NK-92 (cell line): ENCODE measurements around the gene SLC35A5.
"Not testable (repeated sequence)": the region's sequence is repeated elsewhere in the genome, so short reads cannot be mapped to it uniquely, and the experiment has no call there.

Source experiments
- DNase-seq: peaks from one replicate; lab custom pipeline; 2025; ENCODE audit not compliant: unreplicated experiment; lab: John Stamatoyannopoulos, UW

The SLC35A5 gene, protein sequence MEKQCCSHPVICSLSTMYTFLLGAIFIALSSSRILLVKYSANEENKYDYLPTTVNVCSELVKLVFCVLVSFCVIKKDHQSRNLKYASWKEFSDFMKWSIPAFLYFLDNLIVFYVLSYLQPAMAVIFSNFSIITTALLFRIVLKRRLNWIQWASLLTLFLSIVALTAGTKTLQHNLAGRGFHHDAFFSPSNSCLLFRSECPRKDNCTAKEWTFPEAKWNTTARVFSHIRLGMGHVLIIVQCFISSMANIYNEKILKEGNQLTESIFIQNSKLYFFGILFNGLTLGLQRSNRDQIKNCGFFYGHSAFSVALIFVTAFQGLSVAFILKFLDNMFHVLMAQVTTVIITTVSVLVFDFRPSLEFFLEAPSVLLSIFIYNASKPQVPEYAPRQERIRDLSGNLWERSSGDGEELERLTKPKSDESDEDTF

DNA sequence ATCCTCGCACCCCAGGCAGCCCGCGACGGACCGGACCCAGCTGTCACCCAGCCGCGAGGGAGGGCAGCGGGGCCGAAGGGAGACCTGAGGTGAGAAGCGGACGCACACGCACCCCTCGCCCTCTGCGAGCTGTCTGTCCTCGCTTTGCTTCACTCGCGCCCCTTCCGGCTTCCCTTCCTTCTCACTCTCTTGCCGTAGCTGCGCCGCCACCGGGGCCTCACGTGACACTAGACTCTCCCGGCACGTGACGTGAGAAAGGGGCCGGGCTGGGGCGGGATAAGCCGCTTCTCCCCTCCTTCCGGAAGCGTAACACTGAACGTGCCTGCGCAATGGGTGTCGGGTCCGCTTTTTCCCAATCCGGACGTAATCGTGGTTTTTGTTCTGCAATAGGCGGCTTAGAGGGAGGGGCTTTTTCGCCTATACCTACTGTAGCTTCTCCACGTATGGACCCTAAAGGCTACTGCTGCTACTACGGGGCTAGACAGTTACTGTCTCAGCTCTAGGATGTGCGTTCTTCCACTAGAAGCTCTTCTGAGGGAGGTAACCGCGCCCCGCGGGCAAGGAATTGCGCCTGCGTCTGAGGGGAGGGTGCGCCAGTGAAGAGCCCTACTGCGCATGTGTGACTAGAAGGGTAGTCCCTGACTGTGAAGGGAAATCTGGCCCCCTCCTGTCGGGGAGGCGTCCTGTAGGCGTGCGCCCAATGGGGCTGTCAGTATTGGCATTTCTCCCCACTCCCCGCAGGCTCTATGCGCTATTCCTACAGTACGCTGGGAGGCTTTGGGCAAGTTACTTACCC lies at the start of gene SLC35A5, which contains the start of gene ATG3:
SLC35A5 (plus strand) TSS at position 312 of the 796 bp plus-strand sequence. CDS start 1,359 bp downstream, outside the sequence.
ATG3 (minus strand) TSS at position 229 of the 796 bp plus-strand sequence. CDS start 434 bp downstream, outside the sequence.
- DNase-seq: peak; percentile 90

DNA sequence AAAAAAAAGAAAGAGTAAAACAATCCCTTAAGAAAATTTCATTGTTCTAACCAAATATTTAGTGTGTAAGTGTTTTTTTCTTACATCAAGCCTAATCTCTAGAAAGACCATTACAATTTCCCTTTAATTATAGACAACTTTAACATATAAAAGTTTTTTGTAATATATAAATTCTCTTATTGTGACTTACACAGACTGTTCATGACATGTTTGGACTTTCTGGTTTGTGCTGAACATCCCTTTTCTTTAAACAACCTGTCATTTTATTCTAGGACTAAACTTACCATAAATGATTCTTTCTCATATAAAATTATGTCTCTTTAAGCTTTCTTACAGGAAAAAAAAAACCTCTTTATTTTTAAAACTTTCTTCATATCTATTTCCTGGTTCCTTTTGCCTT lies 49.5 kb upstream of the SLC35A5 start:
- no peak for DNase-seq

DNA sequence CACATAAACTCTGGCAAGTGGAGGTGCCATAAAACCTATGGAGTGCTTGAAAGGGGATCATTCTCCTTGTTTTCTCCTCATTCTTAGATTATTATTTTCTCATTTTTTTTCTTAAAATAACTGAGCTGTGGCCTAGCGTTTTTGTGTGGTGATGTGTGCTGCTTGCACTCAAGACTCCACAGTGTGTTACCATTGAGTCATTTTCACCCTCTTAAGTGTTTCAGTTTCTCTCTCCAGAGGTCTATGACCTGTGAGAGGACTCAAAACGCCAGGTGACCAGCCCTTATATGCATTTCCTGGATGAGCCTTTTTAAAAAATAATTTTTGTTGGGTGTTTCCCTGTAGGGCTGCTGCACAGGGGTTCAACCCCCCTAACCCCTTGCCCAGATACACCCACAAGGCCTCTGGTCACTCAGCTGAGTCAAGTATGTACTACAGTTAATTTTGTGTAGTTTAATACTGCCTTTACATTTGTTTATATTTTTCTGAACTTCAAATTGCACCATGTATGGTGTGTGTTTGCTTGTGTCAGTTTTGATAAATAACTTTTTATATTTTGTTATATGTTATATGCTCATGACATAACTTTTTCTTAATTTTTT lies 47.2 kb upstream of the SLC35A5 start:
- no peak for DNase-seq

DNA sequence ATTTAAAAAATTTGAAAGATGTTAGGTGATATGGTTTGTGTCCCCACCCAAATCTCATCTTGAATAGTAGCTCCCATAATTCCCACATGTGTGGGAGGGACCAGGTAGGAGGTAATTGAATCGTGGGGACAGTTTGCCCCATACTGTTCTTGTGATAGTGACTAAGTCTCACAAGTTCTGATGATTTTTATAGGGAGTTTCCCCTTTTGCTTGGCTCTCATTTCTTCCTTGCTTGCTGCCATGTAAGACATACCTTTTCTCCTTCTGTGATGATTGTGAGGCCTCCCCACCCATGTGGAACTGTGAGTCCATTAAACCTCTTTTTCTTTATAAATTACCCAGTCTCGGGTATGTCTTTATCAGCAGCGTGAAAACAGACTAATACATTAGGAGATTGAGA lies 42.9 kb upstream of the SLC35A5 start:
- DNase-seq: not testable (repeated sequence)

DNA sequence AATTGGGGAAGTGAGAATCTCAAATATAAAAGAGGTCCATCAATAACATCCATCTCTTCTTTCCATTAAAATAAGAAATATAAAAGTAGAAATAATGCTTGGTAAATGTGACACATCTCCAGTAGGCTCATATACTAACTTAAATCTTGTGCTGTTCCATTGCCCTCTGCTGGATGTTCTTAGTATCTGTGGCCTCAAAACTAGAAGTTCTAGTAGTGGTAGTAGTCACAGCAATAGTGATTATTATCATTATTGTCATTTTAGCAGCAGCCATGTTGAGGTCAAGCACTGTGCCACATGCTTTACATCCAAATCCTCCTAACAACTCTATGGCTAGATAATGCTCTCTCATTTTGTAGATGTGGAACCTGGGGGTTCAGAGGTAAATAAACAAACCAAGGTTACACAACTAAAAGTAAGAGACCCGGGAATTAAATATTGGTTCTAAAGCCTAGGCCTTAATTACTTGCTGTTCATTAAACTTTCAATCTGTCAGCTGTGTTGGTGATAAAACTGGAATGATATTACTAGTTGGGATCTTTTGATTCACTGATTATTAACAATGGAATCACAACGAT lies 42.3 kb upstream of the SLC35A5 start:
- DNase-seq: no peak

DNA sequence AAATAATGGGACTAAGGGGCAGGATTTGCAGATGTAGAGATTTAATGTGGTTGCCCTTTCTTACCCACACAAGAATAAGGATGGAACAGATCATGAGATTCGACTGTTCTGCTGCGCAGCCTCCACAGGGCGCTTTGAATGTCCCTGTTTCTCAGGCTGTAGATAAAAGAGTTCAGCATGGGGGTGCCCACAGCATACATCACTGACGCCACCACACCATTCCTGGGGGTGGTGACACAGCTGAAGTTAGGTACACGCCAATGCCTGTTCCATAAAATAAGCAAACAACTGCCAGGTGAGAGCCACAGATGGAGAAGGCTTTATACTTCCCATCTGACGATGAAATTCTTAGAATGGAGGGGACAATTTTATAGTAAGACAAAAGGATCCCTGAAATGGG lies 37.7 kb upstream of the SLC35A5 start:
- DNase-seq: not testable (repeated sequence)

DNA sequence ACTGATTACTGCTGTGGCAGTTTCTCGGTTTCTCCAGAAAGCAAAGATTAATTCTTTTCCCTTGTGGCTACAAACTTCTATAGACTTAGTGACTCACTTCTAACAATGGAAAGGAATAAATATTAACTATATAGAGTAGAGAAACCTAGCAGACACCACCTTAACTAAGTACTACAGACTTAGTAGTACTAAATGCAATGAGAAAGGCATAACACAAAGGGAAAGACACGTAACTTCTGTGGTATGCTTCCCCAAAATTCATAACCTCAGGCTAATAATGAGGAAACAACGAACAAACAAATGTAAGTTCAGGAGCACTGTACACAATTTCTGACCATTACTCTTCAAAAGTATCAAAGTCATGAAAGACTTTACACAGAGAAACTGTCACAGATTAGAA lies 31.3 kb upstream of the SLC35A5 start:
- DNase-seq: no peak

DNA sequence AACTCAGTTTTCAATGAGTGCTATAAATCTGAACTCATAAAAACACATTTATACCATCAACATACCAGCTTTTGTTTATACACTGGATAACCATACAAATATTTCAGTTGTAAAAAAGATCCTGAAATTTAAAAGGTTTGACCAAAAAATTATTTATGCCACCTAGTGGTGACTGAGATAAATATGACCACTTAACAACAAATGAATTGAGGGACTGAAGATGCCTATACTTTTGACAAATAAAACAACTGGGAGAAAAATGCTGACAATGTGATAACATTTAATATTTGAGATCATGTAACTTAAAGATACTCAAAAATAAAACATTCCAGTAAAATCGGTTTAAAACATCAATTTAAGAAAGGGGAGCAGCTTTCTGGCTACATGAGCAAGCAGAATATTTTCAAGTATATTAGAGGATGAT lies 30.5 kb upstream of the SLC35A5 start:
- no peak for DNase-seq

DNA sequence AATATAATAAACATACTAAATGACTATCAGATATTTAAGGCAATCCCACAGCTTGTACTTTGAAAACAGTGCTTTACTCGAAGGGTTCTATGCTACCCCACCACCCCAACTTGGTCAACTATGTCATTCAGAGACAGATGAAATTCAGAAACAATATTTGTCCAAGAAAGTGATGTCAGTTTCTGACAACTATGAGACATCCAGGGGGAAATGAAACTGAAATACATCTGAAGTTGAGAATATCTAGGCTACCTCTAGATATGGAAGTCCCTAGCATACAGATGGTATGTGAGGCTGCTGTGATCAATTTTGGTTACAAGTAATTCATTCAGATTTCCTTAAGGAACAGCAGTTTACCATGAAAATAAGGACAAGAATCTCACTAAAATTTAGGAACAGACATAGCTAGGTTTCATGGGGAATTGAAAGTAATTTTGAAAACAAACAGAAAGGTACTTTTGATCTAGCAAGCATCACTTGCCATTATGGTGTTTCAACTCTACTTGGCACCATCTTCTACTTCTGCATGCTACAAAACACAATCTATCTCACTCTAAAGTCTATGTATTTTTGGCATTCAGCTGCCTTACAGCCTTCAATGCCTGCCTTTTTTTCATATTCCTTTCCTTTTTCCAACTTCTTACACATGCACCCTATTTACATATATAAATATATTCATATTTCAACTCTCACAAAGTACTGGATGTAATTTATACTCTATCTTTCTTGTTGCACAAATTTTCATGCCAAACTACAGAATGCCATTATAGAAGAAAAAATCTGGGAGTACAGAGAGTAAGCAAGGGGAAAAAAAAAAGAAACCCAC lies 21.8 kb upstream of the SLC35A5 start:
- no peak for DNase-seq

DNA sequence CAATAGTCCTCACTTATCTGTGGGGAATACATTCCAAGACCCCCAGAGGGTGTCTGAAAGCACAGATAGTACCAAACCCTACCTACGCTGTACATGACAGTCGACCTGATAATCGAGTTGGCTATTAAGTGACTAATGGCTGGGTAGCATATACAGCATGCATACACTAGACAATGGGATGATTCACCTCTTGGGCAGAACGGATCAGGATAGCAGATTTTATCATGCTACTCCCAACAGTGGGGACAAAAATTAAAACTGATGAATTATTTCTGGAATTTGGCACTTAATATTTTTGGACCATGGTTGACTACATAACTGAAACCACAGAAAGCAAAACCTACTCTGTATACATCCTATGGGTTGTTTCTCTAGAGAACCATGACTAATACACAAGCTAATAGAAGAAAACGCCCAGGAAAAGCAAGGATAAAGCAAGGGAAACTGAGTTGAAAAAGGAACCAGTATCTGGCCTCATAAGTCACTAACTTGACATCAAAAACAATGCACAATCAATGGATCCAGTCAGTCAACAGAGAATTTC lies 15.6 kb upstream of the SLC35A5 start:
- no peak for DNase-seq

DNA sequence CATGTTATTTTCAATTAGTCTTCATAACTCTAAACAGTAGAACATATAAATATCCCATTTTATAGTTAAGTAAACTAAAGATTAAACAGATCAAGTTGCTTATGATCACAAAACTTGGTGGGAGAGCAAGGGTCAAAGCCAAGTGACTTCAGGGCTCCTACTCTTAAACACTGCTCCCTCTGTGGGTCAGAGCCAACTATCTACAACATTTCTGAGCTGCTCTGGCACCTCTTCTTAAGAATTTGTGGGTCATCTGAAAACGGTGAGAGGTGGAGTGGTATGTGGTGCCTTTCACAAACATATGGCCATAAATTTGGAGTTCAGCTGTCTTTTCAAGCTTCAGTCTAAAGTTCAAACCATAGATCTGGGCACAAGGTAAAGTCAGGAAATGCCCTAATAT lies 11.0 kb upstream of the SLC35A5 start:
- no peak for DNase-seq

DNA sequence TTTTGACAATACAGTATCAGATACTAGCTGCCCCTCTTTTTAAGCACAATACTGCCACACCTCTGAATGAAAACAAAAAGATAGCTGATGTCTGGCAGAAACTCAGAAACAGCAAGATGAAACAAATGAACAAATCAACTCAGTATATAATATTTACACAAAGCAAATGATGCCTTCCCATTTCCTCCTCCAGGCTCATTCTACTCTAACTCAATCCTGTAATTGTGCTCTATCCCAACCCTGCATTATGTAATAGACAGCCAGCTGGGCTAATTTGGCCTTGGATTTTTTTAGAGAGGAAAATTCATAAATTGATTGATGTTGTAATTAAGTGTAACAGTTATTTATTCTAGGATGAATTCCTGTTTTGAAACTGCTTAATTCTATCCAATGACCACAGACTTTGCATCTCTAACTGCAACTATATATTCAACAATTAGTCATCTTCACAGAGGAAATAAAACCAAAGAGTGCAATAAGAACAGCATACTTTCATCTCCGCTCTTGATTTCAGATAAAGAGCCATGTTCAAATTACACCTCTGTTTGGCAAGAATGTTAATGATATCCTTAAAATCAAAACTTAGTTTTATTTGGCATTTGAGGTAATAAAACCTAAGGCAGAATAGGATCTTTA lies 6.2 kb upstream of the SLC35A5 start:
- DNase-seq: no peak

DNA sequence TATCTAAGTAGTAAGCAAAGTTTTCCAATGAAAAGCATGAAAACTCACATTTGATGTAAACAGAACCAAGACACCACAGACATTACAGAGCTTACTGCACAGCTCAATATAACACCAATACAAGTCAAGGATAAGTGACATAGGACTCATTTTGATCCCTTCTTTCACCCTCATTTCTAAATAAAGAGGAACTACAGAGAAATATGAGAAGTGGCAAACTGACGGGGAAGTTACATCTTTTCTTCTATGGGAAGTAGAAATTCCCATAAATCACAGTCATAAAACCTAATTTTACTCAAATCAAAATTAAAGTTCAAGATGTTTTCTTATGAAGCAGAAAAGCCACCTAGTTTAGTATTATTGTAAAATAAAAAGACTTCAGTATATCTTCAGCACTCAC lies 3.9 kb upstream of the SLC35A5 start:
- no peak for DNase-seq

DNA sequence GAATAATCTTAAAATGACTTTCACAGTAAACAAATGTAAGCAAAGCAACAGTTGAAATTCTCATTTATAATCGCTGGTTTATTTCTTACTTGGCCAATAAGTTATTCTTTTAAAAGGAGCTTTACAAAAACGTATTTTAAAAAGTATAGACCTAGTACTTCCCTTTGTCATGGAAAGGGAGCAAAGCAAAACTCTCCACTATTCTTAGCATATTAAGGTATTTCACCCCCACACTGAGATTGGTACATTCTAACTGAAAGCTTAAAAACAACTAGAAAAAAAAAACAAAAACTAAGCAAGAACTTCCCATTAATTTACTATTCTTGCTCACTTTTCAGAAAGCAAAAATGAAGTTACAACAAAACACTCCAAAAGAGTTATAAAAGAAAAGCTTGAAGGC lies 1.5 kb upstream of the SLC35A5 start:
- DNase-seq: no peak

DNA sequence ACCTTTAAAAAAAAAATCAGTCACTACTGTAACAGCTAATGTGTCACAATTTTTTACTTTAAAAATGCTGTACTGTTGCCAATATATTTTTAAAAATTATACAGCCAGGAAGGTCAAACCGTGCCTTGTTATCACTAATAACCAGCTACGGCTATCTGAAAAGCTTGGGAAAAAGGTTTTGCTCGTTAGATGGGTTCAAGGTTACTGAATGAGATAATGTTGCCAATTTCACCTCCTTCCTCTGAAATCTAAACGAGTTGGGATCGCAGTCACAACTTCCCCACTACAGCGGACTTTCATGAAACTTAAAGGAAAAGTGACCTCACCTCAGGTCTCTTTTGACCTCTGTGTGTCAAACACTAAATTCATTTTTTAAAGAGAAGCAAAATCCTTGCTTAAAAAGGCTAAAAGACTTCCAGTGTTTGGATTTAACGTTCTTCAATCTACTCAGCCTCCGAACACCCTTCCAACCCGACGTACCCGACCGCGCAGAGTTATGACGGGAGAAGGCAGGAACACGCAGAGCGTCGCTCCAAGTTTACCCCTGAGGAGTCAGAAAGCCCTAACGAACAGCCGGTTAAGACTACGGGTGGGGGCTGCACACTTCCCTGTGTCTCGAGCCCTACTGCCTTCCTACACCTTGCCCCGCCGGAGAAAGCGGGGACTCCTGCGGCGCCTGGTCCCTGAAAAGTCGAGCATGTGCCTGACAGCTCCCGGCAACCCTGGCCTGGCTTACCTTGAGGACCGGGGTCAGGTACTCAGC lies 943 bp upstream of the SLC35A5 start:
- DNase-seq: peak; percentile 2

DNA sequence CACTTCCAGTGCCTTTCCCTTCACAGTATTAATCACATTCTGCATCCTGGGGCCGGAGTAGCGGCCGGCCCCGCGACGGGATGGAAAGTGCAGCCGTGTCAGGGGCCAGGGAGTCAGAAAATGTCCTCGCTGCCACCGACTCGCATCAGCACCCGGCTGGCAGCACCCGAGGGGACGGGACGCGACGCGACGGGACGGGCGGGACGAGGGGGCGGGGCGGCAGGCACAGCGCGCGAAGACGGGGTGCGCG lies 436 bp upstream of the SLC35A5 start:
- DNase-seq: peak; percentile 33

DNA sequence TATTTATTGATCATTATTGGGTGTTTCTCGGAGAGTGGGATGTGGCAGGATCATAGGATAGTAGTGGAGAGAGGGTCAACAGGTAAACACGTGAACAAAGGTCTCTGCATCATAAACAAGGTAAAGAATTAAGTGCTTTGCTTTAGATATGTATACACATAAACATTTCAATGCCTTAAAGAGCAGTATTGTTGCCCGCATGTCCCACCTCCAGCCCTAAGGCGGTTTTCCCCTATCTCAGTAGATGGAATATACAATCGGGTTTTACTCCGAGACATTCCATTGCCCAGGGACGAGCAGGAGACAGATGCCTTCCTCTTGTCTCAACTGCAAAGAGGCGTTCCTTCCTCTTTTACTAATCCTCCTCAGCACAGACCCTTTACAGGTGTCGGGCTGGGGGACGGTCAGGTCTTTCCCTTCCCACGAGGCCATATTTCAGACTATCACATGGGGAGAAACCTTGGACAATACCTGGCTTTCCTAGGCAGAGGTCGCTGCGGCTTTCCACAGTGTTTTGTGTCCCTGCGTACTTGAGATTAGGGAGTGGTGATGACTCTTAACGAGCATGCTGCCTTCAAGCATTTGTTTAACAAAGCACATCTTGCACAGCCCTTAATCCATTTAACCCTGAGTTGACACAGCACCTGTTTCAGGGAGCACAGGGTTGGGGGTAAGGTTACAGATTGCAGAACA lies 2.5 kb downstream of the SLC35A5 start:
- not testable (repeated sequence) for DNase-seq

DNA sequence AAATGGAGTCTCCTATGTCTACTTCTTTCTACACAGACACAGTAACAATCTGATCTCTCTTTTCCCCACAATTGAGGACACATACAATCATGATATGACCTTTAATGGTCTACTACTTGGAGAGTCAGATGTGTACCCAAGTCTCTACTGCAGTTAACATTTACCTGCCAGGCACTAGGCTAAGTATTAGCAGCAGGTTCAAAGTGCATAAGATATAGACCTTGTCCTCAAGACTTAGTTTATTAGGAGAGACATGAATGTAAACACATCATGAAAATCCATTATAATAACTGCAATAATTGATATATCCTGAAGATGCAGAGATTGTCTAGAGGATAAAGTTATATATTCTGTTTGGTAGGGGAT lies 3.1 kb downstream of the SLC35A5 start:
- no peak for DNase-seq

DNA sequence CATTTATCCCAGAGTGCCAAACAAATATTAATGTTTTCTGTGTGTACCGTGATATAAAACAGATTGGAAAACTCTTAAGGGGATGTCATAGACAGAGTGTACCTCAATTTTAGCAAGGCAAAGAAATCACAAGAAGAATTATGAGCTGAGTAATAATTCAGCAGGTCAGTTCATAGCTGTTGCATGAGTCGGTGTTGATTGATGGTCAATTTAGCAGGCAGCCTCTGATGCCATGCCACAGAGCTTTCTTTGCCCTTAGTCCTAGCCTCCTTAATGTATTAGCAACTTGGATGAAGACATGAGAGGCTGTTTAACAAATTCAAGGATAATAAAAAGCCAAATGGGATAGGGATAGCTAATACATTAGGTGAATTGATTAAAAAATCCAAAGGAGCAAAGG lies 6.8 kb downstream of the SLC35A5 start:
- no peak for DNase-seq
